ENCODE results near the gene SGK2.

Gene SGK2

GRCh38 chr20:43570496-43570895, 11.7 kb downstream of the SGK2 start:
- no peak overlapping the region for H3K4me3 ChIP-seq (ENCODE audit: low read depth, low read length)
- TF ChIP-seq, protein P1, sequence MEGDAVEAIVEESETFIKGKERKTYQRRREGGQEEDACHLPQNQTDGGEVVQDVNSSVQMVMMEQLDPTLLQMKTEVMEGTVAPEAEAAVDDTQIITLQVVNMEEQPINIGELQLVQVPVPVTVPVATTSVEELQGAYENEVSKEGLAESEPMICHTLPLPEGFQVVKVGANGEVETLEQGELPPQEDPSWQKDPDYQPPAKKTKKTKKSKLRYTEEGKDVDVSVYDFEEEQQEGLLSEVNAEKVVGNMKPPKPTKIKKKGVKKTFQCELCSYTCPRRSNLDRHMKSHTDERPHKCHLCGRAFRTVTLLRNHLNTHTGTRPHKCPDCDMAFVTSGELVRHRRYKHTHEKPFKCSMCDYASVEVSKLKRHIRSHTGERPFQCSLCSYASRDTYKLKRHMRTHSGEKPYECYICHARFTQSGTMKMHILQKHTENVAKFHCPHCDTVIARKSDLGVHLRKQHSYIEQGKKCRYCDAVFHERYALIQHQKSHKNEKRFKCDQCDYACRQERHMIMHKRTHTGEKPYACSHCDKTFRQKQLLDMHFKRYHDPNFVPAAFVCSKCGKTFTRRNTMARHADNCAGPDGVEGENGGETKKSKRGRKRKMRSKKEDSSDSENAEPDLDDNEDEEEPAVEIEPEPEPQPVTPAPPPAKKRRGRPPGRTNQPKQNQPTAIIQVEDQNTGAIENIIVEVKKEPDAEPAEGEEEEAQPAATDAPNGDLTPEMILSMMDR (IDR thresholded peaks at IDR 0.05; ENCODE audit: low read depth, low read length) = no peak

- no peak overlapping the region for H3K4me3 ChIP-seq (ENCODE audit: low read depth, low read length)
- TF ChIP-seq, protein P1 (IDR thresholded peaks at IDR 0.05; ENCODE audit: low read depth, low read length) = no peak
These were observed 12.5 kb downstream of the SGK2 start for GRCh38 chr20:43571310-43571709.

DNA sequence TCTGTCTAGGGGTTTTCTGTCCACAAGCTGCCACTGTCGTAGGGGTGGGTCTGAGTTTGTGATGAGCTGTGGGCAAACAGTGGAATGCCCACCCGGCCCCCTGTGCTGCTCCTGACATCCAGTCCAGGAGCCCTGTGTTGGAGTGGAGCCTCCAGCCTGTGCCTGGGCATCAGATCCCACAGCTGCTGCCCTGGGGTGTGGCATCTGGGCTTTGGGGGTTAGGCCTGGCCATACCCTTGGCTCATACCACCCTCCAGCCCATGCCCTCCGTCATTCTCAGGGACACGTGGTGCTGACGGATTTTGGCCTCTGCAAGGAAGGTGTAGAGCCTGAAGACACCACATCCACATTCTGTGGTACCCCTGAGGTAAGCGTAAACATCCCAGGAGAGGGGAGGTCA, 12.9 kb downstream of the SGK2 start:
- TF ChIP-seq, protein P1 (IDR thresholded peaks at IDR 0.05; ENCODE audit: low read depth, low read length) = no peak
- no peak overlapping the region for H3K4me3 ChIP-seq (ENCODE audit: low read depth, low read length)

DNA sequence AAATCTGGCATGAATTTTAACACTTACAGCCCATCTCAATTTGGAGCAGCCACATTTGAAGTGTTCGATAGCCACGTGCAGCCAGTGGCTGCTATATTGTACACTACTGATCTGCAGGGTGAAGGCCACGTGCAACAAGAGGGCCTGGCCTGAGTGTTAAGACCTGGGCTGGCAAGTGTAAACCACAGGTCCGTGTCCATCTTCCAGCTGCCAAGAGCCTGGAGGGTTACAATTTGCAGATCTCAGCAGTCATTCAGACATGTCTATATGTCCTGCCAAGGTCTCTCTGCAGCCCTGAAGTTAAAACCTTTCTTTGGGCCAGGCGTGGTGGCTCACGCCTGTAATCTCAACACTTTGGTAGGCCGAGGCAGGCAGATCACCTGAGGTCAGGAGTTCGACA, 14.1 kb downstream of the SGK2 start:
- TF ChIP-seq, protein P1 (IDR thresholded peaks at IDR 0.05; ENCODE audit: low read depth, low read length) = no peak
- no peak overlapping the region for H3K4me3 ChIP-seq (ENCODE audit: low read depth, low read length)

DNA sequence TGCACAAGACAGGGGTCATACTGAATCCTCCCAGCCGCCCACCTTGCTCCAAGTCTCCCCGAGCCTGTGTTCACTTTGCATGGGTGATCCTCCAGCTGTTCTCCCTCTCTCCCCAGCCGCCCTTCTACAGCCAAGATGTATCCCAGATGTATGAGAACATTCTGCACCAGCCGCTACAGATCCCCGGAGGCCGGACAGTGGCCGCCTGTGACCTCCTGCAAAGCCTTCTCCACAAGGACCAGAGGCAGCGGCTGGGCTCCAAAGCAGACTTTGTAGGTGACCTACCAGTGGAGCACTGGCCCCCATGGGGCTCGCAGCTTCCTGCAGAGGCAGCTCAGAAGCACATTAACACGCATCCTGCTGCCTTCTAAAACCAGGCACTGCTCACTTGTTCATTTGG, 17.3 kb downstream of the SGK2 start:
- TF ChIP-seq, protein P1 (IDR thresholded peaks at IDR 0.05; ENCODE audit: low read depth, low read length) = no peak
- H3K4me3 ChIP-seq (ENCODE audit: low read depth, low read length) = no peak overlapping the region

DNA sequence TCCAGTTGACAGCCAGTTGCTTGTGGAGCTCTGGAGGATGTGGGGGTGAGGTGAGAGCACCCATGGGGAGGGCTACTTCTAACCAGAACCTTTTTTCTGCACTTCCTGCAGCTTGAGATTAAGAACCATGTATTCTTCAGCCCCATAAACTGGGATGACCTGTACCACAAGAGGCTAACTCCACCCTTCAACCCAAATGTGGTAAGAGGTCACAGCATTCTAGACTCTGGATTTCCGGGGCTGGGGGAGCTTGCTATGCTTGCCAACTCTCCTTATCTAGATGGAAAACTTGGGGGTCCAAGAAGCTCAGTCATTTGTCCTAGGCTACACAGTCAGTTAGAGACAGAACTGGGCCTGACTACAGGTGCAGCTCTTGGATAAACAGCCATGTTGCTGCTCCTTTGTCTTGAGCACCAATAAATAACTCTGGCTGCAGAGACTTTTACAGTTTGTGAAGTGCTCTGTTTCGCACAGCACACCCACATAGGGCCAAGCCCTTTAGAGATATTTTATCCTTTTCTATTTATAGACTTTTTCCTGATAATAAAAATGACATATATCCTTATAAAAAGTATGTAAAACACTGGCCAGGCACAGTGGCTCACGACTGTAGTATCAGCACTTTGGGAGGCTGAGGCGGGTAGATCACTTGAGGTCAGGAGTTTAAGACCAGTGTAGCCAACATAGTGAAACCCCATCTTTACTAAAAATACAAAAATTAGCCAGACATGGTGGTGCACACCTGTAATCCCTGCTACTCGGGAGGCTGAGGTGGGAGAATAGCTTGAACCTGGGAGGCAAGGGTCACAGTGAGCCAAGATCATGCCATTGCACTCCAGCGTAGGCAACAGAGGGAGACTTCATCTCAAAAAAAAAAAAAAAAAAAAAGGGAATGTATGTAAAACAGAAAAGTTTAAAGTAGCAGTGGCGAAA, 21.3 kb downstream of the SGK2 start:
- no peak overlapping the region for H3K4me3 ChIP-seq (ENCODE audit: low read depth, low read length)
- TF ChIP-seq, protein P1 (IDR thresholded peaks at IDR 0.05; ENCODE audit: low read depth, low read length) = no peak

GRCh38 chr20:43583133-43583864, 24.5 kb downstream of the SGK2 start:
- H3K4me3 ChIP-seq (ENCODE audit: low read depth, low read length) = no peak overlapping the region
- TF ChIP-seq, protein P1 (IDR thresholded peaks at IDR 0.05; ENCODE audit: low read depth, low read length) = no peak
